ENCODE measurements around the gene LRRC3.

GRCh38 chr21:44425895-44426662 lies 29.2 kb upstream of the LRRC3 start:
- TF ChIP-seq POLR2A (IDR thresholded peaks at IDR 0.05; ENCODE audit: low read depth, low read length) = no peak
- TF ChIP-seq POLR2AphosphoS5 (IDR thresholded peaks at IDR 0.05; ENCODE audit: low read depth, low read length) = no peak
- no peak for TF ChIP-seq TAF1 (IDR thresholded peaks at IDR 0.05; ENCODE audit: low read depth, low read length)
- no peak for TF ChIP-seq SPI1 (IDR thresholded peaks at IDR 0.05; ENCODE audit: low read depth, low read length)

All from GM12891 (cell line).